Measurements from ENCODE around the gene TSGA10IP. TPM values are rescaled to one million over a fixed set of nuclear protein-coding genes. Genes with fewer than 3 reads are reported as not detected.

Gene TSGA10IP
- total and polyA plus RNA-seq, 2 donors (not counting 1 experiment from before 2014, with no cell fraction given) = not detected

GRCh38 chr11:65981972-65982823 lies 36.9 kb downstream of the TSGA10IP start:
- no peaks in the 10 kb centered on the region for H4K20me1 ChIP-seq (ENCODE audit: control insufficient read depth, insufficient read depth, low read length, poor library complexity, severe bottlenecking)
- no peaks in the 10 kb centered on the region for H3K79me2 ChIP-seq (ENCODE audit: control insufficient read depth, insufficient read depth, low read length)
- no peaks in the 10 kb centered on the region for H3K9me3 Mint-ChIP-seq (ENCODE audit: insufficient read depth)
- no peak overlapping the region for H3K4me2 ChIP-seq (replicated peaks; ENCODE audit: low read depth, low read length, poor library complexity, severe bottlenecking)
- H3K27ac ChIP-seq (ENCODE audit: low read length in 2 of 2) = no peak overlapping the region
- POLR2A ChIA-PET = no interaction called here
- no peak overlapping the region for H3K9ac ChIP-seq (ENCODE audit: low read length)
- no peaks in the 10 kb centered on the region for H3K4me1 Mint-ChIP-seq
- CTCF ChIA-PET = interaction anchor here (1.2 to 11.9 kb wide), 2 partner anchors 20 to 97 kb away, joined by 3 to 144 read pairs; partner anchors contain the start of gene SART1
- no peaks in the 10 kb centered on the region for H3K27me3 ChIP-seq (replicated peaks in 1 of 4; ENCODE audit: control extremely low read depth in 1 of 4, control insufficient read depth in 3 of 4, insufficient read depth in 4 of 4, low read length in 3 of 4)
- WGBS (ENCODE audit: insufficient coverage) = 89% methylated on average over 14 of the region's 16 CpGs
- ATAC-seq (ENCODE audit: low read depth) (no peak), DNase-seq (no peak)
- no peak for TF ChIP-seq EZH2 (IDR thresholded peaks at IDR 0.05; ENCODE audit: borderline replicate concordance, insufficient read depth, low read depth, low read length, poor library complexity, severe bottlenecking)
- TF ChIP-seq CTCF (IDR thresholded peaks at IDR 0.05) = no peak
- H2AFZ ChIP-seq (ENCODE audit: insufficient read depth, low read depth, low read length, poor library complexity, severe bottlenecking) = no peak overlapping the region
- H3K9me3 ChIP-seq (ENCODE audit: control extremely low read depth in 1 of 3, control insufficient read depth in 2 of 3, insufficient read depth in 1 of 3, low read length in 2 of 3) = no peaks in the 10 kb centered on the region
- intact Hi-C loops (cut with micrococcal nuclease) = no loop called here
- H3K4me3 ChIP-seq (ENCODE audit: control extremely low read depth in 1 of 5, extremely low read depth in 1 of 5, insufficient read depth in 1 of 5, low read depth in 2 of 5, low read length in 4 of 5) = no peak overlapping the region
- no peaks in the 10 kb centered on the region for H3K4me1 ChIP-seq (ENCODE audit: control insufficient read depth in 2 of 2, insufficient read depth in 2 of 2, low read length in 2 of 2)
- H3K4me3 Mint-ChIP-seq = no peak overlapping the region
- peaks cover 0 to 15% of the 10 kb centered on the region in 2 experiments for H3K36me3 ChIP-seq (replicated peaks in 1 of 2; ENCODE audit: control extremely low read depth in 1 of 2, control insufficient read depth in 1 of 2, extremely low read depth in 1 of 2, insufficient read depth in 2 of 2, low read length in 1 of 2)
- H3K27ac Mint-ChIP-seq = no peak overlapping the region
- H3K27me3 Mint-ChIP-seq = no peaks in the 10 kb centered on the region

Measured in B cell (primary cell).